NCI-H146 treated with DMSO at 0.1 percent for 48 hours (cell line): ENCODE measurements around the gene DIP2A.
"Not testable (repeated sequence)": the region's sequence is repeated elsewhere in the genome, so short reads cannot be mapped to it uniquely, and the experiment has no call there.

Source experiments
- DNase-seq: peaks from one replicate; lab custom pipeline; 2025; ENCODE audit not compliant: unreplicated experiment; lab: John Stamatoyannopoulos, UW

The DIP2A gene

DNA sequence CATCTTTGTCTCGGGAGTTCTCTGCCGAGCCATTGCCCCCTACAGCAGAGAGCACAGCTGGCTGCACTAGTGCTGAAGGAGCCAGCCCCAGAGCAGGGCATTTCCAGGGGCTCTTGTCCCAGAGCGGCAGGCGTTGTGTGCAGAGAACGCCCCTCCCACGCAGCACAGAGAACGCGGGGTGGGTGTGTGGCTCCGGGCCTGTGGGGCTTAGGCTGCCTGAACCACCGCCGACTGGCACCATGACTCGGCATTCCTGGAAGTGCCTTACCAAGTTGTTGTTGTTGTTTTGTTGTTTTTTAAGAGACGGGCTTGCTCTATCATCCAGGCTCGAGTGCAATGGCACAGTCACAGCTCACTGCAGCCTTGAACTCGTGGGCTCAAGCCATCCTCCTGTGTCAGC, 15.8 kb upstream of the DIP2A start:
- no peak for DNase-seq

- no peak for DNase-seq
Observed at GRCh38 chr21:46443910-46444309, 14.8 kb upstream of the DIP2A start.

- DNase-seq, result no peak
Observed at GRCh38 chr21:46448108-46448507, 10.6 kb upstream of the DIP2A start.

- DNase-seq, result not testable (repeated sequence)
Observed at GRCh38 chr21:46448855-46449254, 9.8 kb upstream of the DIP2A start.

DNA sequence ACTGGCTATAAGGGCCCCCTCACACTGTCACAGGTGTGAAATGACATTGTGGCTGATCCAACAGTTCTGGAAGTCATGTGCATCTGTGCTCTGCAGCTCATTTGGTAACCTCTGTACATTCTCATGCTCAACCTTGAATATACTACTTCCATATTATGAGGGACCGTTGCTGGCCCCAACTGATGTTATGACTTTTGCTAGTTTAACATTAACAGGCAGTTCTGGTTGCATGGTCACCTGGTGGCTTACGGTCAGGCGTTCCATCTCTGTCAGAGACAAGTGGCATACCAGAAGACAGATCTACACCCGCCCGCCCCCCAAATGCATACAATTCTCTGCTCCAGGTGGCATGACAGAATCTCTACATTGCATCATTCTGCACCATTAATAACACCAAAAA, 6.0 kb upstream of the DIP2A start:
- no peak for DNase-seq

DNA sequence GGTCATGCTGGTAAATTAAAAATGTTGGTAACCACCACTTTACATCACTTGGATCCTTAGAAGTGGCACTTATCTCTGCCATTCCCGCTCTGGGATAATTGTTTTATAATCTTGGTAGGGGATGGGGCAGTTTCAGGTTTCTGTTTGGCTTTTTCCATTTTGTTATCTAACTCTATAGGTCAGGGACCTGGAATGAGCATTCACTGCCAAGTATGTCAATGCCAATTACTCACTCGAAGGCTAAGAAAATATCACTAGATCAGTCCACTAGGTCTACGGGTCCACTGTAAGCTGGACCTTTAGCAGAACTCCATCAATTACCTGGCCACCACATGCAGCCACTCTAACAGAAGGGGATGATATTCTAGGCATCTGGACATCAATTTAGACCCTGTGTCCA, 4.5 kb upstream of the DIP2A start:
- DNase-seq, result no peak

- no peak for DNase-seq
Observed at GRCh38 chr21:46454634-46455390, 3.9 kb upstream of the DIP2A start.

GRCh38 chr21:46455575-46456385, 2.9 kb upstream of the DIP2A start:
- DNase-seq, result no peak

GRCh38 chr21:46456750-46457149, 1.9 kb upstream of the DIP2A start:
- DNase-seq, result no peak

- no peak for DNase-seq
Observed at GRCh38 chr21:46457801-46458314, 833 bp upstream of the DIP2A start.

GRCh38 chr21:46459024-46459355, 299 bp downstream of the DIP2A start:
- no peak for DNase-seq

- DNase-seq, result no peak
Observed at GRCh38 chr21:46459356-46460112, 843 bp downstream of the DIP2A start.

DNA sequence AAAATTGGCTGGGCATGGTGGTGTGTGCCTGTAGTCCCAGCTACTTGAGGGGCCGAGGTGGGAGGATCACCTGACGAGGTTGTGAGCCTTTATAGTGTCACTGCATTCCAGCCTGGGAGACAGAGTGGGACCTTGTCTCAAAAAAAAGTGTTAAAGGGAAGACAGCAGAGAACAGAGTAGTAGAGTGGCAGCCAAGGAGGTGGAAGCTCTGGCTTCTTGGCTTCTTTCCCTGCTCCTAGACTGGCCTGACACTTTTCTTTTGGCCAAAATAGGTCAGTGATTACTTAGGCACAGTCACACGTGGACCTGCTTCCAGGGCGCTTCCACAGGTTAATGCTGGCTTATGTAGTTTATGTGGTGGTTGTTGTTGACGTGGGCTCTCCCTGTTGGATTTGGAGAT, 3.2 kb downstream of the DIP2A start:
- DNase-seq, result no peak

DNA sequence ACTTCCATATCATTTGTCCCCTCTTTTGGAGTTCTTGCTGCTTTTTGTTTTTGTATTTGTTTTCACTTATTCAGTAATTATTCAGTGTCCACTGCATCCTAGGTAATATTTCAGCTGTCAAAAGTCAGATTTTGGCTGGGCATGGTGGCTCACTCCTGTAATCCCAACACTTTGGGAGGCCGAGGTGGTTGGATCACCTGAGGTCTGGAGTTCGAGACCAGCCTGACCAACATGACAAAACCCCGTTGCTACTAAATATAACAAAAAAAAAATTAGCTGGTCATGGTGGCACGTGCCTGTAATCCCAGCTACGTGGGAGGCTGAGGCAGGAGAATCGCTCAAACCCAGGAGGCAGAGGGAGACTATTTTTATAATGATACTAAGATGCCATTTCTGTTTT, 6.5 kb downstream of the DIP2A start:
- DNase-seq, result not testable (repeated sequence)

DNA sequence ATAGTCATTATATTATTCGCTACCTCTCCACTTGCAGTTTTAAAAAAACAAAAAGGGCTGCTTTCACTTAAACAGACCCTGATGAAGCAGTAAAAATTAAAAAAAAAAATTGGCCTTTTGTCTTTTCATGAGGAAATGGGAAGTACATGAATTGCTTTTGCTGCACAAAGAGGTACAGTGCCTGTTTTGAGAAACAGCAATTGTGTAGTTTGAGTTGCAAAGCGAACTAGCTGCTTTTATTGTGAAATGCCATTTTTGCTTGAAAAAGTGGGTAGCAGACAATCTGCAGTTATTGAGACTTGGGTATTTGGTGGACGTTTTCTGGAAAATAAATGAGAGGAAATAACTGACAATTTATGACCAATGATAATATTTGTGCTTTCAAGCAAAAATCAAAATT, 7.0 kb downstream of the DIP2A start:
- no peak for DNase-seq

DNA sequence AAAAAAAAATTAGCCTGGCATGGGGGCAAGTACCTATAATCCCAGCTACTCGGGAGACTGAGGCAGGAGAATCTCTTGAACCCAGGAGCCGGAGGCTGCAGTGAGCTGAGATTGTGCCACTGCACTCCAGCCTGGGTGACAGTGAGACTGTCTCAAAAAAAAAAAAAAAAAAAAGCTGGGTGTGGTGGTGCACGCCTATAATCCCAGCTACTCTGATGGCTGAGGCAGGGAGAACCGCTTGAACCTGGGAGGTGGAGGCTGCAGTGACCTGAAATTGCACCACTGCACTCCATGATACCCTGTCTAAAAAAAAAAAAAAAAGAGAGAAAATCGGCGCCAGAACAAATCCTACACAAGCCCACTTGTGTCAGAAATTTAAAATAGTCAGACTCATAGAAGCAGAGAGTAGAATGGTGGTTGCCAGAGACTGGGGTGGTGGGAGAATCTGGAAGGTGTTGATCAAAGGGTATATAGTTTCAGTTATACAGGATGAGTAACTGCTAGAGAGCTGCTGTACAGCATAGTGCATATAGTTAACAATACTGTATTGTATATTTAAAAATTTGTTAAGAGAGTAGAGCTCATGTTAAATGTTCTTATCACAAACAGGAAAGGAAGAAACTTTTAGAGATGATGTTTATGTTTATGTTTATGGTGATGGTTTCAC, 9.6 kb downstream of the DIP2A start:
- no peak for DNase-seq

- no peak for DNase-seq
Observed at GRCh38 chr21:46469275-46469674, 10.6 kb downstream of the DIP2A start.

DNA sequence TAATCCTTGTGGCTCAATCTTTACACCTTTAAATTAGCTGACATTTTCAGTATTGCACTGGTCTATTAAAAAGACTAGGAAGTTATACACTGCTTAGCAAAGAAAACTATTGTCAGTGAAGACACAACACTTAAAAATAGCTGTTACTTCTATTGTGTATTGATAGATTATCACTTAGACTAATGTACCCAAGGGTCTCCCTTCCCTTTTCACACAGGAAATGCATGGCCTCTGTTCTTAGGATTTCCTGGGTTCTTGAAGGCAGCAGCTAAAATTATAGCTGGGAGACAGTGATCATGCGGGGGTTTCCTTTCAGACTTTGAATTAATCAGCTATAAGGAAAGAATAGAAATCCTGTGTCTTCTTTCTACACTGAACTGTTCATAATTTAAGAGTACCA, 12.8 kb downstream of the DIP2A start:
- no peak for DNase-seq

DNA sequence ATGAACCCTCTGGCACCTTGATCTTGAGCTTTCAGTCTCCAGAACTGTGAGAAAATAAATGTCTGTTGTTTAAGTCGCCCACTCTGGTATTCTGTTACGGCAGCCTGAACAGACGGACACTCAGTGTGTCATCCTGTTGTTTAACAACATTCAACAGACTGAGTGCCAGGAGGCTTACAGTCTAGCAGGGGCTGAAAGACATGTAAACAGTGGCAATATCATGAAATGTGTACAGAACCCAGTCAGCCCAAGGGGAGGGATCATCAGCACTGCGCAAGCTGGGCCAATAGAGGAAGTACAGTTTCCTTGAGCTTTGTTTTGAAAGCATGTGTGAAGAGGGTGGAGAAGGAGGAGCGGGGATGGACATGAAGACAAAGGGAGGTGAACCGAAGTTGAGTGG, 13.6 kb downstream of the DIP2A start:
- no peak for DNase-seq

DNA sequence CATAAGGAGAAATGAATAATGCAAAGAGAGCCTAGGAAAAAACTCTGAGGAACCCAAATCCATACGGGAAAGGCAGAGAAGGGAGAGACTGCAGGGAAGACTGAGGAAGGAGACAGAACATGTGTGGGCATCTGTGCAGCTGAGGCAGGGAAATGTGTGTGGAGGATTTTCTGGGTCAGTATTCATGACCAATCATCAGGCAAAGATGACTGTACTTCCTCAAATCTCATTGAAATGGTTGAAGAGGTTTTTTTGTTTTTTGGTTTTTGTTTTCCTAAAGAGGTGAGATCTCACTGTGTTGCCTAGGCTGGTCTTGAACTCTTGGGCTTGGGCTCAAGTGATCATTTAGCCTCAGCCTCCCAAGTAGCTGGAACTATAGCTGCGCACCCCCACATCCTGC, 15.7 kb downstream of the DIP2A start:
- no peak for DNase-seq

GRCh38 chr21:46475296-46475695, 16.6 kb downstream of the DIP2A start:
- no peak for DNase-seq
